Stimulated activated CD8-positive, alpha-beta memory T cell treated with anti-CD3 and anti-CD28 coated beads, Interleukin-12 subunit alpha, Interleukin-12 subunit beta, amount 100 ng/mL, for 24 hours (primary cell): ENCODE data around the gene JKAMP.

Experiments used
- DNase-seq: peaks from one replicate; pipeline ENCODE4 v3.0.0-alpha.2; 2020; ENCODE audit errors: extremely low read depth

Gene JKAMP

GRCh38 chr14:59540852-59541251 is 56.5 kb downstream of the JKAMP start:
- no peak for DNase-seq

GRCh38 chr14:59541731-59542130 is 57.4 kb downstream of the JKAMP start:
- no peak for DNase-seq

- no peak for DNase-seq
Measured at GRCh38 chr14:59543873-59544272, 59.6 kb downstream of the JKAMP start.

GRCh38 chr14:59547310-59547709 is 63.0 kb downstream of the JKAMP start:
- DNase-seq = no peak
